CD14-positive monocyte (primary cell): ENCODE measurements around the gene SMARCAD1. TPM values are rescaled to one million over a fixed set of nuclear protein-coding genes. Genes with fewer than 3 reads are reported as not detected.

Experiments used
- DNase-seq, 3 donors: peaks; one replicate each; pipeline ENCODE4 v3.0.0-alpha.2; 2011 to 2022
- H2AFZ ChIP-seq: 2 replicates; pipeline ENCODE4 v1.6.0; 2012; ENCODE audit warnings: mild to moderate bottlenecking, low read depth, low read length, inconsistent platforms; ENCODE audit not compliant: insufficient read depth, poor library complexity, severe bottlenecking
- H3K27ac ChIP-seq, 2 donors: 1 replicate in 1 of 2; 2 replicates in 1 of 2; pipeline ENCODE4 v1.5.1; 2012 to 2013; ENCODE audit warnings: low read length in 2 of 2, control low read depth in 1 of 2, inconsistent platforms in 1 of 2, low read depth in 1 of 2, mild to moderate bottlenecking in 1 of 2
- H3K27me3 ChIP-seq, 2 donors: one replicate each; pipeline versions ENCODE4 v1.6.0 to v1.6.1; 2011 to 2013; ENCODE audit warnings: low read length in 2 of 2; ENCODE audit not compliant: control insufficient read depth in 2 of 2, insufficient read depth in 2 of 2
- H3K36me3 ChIP-seq, 2 donors: replicated peaks in 1 of 2; 1 replicate in 1 of 2; 2 replicates in 1 of 2; pipeline versions ENCODE4 v1.5.1 to v1.6.1; 2012 to 2013; ENCODE audit warnings: low read length in 2 of 2, control low read depth in 1 of 2, inconsistent platforms in 1 of 2, mild to moderate bottlenecking in 1 of 2; ENCODE audit not compliant: insufficient read depth in 2 of 2, control insufficient read depth in 1 of 2
- H3K4me1 ChIP-seq, 2 donors: 1 replicate in 1 of 2; 2 replicates in 1 of 2; pipeline versions ENCODE4 v1.5.1 to v1.6.1; 2012 to 2013; ENCODE audit warnings: low read length in 2 of 2, control low read depth in 1 of 2, inconsistent platforms in 1 of 2, mild to moderate bottlenecking in 1 of 2, moderate library complexity in 1 of 2; ENCODE audit not compliant: insufficient read depth in 2 of 2, control insufficient read depth in 1 of 2
- H3K4me2 ChIP-seq: replicated peaks from 2 replicates; pipeline ENCODE3; 2012; ENCODE audit warnings: low read length, moderate library complexity, mild to moderate bottlenecking; ENCODE audit not compliant: poor library complexity, severe bottlenecking; ENCODE audit errors: extremely low read depth
- H3K4me3 ChIP-seq, 3 experiments: fragments of 200-600 bp in 1 of 3; sonication (generic) in 1 of 3; replicated peaks in 1 of 3; 1 replicate in 2 of 3; 2 replicates in 1 of 3; pipeline ENCODE4 v1.5.1; 2011 to 2013; ENCODE audit warnings: low read length in 3 of 3, mild to moderate bottlenecking in 3 of 3, control low read depth in 2 of 3, low read depth in 2 of 3, inconsistent platforms in 1 of 3, moderate library complexity in 1 of 3
- H3K79me2 ChIP-seq: 2 replicates; pipeline ENCODE4 v1.6.0; 2012; ENCODE audit warnings: mild to moderate bottlenecking, control low read depth, inconsistent platforms, low read length, moderate library complexity; ENCODE audit not compliant: insufficient read depth
- H3K9ac ChIP-seq: 2 replicates; pipeline ENCODE4 v1.6.0; 2017; ENCODE audit warnings: low read length, mild to moderate bottlenecking; ENCODE audit not compliant: insufficient read depth, poor library complexity, severe bottlenecking
- H3K9me3 ChIP-seq, 2 donors: replicated peaks in 1 of 2; 1 replicate in 1 of 2; 2 replicates in 1 of 2; pipeline versions ENCODE4 v1.5.1 to v1.6.1; 2012 to 2013; ENCODE audit warnings: low read length in 2 of 2, control low read depth in 1 of 2; ENCODE audit not compliant: control insufficient read depth in 1 of 2, insufficient read depth in 1 of 2
- H4K20me1 ChIP-seq: 2 replicates; pipeline ENCODE4 v1.6.0; 2012; ENCODE audit warnings: mild to moderate bottlenecking, low read length, control low read depth, moderate library complexity; ENCODE audit not compliant: insufficient read depth
- H3K27ac Mint-ChIP-seq, 7 donors: one replicate each; pipeline ENCODE4 v1.8.0; 2020; ENCODE audit warnings: mild to moderate bottlenecking in 7 of 7, mixed read lengths in 7 of 7, moderate library complexity in 6 of 7, inconsistent platforms in 2 of 7
- H3K27me3 Mint-ChIP-seq, 3 donors: one replicate each; pipeline ENCODE4 v1.8.0; 2021 to 2022; ENCODE audit warnings: low read depth in 3 of 3, mild to moderate bottlenecking in 3 of 3, mixed read lengths in 3 of 3, moderate library complexity in 3 of 3, inconsistent platforms in 1 of 3
- H3K36me3 Mint-ChIP-seq, 2 donors: one replicate each; pipeline ENCODE4 v1.8.0; 2020; ENCODE audit warnings: mixed read lengths in 2 of 2, inconsistent platforms in 1 of 2, mild to moderate bottlenecking in 1 of 2
- H3K4me1 Mint-ChIP-seq: one replicate; pipeline ENCODE4 v1.8.0; 2020; ENCODE audit warnings: mild to moderate bottlenecking, mixed read lengths
- H3K4me3 Mint-ChIP-seq, 2 donors: one replicate each; pipeline ENCODE4 v1.8.0; 2020; ENCODE audit warnings: mild to moderate bottlenecking in 2 of 2, mixed read lengths in 2 of 2, moderate library complexity in 1 of 2
- H3K9me3 Mint-ChIP-seq, 7 donors: one replicate each; pipeline ENCODE4 v1.8.0; 2020 to 2022; ENCODE audit warnings: mixed read lengths in 7 of 7, mild to moderate bottlenecking in 6 of 7, moderate library complexity in 6 of 7, inconsistent platforms in 2 of 7
- WGBS: methylation state at CpG from one replicate; pipeline ENCODE4 v1.1.5; 2013; ENCODE audit warnings: missing lambda C conversion rate; ENCODE audit not compliant: insufficient coverage; 5-methylcytosine and 5-hydroxymethylcytosine counted together
- intact Hi-C, 2 donors: fragments of 100-400 bp; cut with micrococcal nuclease; formaldehyde crosslinking; loops; one replicate each; pipeline versions ENCODE4 v1.15.0 to v1.15.1; 2023
- polyA plus RNA-seq, 3 donors: library from polyadenylated mRNA; depleted of rRNA in 1 of 3; unstranded in 2 of 3; stranded (reverse) in 1 of 3; fragments of 300-500 nt in 2 of 3; fragments of >200 nt in 1 of 3; fragmentation: Illumina TruSeq in 2 of 3; gene quantifications; 1 replicate in 2 of 3; 2 replicates in 1 of 3; pipeline ENCODE4 v1.2.3, GENCODE V29; 2012 to 2021
- TF ChIP-seq, protein P1 (sequence below): fragments of 200-600 bp; IDR thresholded peaks from one replicate; pipeline ENCODE4 v1.8.0; 2022; ENCODE audit warnings: antibody characterized with exemption, mild to moderate bottlenecking

Gene SMARCAD1
- polyA plus RNA-seq, 3 donors, result 4.9 to 7.0 (median 6.6) TPM

DNA sequence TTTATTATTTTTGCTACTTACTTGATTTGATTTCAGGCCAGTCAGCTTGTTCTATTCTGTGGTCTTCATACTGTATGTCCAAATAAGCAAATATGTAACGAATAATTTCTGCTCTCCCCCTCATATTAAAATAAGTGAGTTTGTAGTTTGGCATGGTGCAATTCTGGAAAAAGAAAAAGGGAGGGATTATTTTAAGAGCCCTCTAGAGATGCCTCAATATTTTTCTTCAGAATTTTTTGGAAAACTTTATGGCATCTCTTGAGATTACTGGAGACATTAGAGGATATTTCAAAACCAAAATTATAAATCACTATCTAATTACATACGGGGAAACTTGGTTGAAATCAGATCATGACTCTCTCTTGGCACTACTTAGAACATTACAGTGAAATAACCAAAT, 126.8 kb downstream of the SMARCAD1 start:
- TF ChIP-seq, protein P1, sequence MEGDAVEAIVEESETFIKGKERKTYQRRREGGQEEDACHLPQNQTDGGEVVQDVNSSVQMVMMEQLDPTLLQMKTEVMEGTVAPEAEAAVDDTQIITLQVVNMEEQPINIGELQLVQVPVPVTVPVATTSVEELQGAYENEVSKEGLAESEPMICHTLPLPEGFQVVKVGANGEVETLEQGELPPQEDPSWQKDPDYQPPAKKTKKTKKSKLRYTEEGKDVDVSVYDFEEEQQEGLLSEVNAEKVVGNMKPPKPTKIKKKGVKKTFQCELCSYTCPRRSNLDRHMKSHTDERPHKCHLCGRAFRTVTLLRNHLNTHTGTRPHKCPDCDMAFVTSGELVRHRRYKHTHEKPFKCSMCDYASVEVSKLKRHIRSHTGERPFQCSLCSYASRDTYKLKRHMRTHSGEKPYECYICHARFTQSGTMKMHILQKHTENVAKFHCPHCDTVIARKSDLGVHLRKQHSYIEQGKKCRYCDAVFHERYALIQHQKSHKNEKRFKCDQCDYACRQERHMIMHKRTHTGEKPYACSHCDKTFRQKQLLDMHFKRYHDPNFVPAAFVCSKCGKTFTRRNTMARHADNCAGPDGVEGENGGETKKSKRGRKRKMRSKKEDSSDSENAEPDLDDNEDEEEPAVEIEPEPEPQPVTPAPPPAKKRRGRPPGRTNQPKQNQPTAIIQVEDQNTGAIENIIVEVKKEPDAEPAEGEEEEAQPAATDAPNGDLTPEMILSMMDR, result no peak
- Mint-ChIP-seq H3K36me3 (no peaks in the 10 kb centered on the region), H3K27ac (no peak overlapping the region), H3K4me3 (no peak overlapping the region), H3K9me3 (peaks cover 0 to 4% (median 0%) of the 10 kb centered on the region in 7 donors), H3K27me3 (peaks cover 0 to 2% (median 0%) of the 10 kb centered on the region in 3 donors), H3K4me1 (peaks cover 8% of the 10 kb centered on the region)
- H3K9ac ChIP-seq, result no peak overlapping the region
- H3K36me3 ChIP-seq, result no peaks in the 10 kb centered on the region
- no peak overlapping the region for H3K27ac ChIP-seq
- H3K4me2 ChIP-seq, result no peak overlapping the region
- no peak overlapping the region for H2AFZ ChIP-seq
- no peaks in the 10 kb centered on the region for H3K9me3 ChIP-seq
- intact Hi-C loops, result no loop called here
- no peaks in the 10 kb centered on the region for H3K27me3 ChIP-seq
- WGBS, result no CpG with 5 or more reads among the region's 2 CpGs
- H3K79me2 ChIP-seq, result no peaks in the 10 kb centered on the region
- DNase-seq, result no peak
- H3K4me3 ChIP-seq, result no peak overlapping the region
- no peaks in the 10 kb centered on the region for H4K20me1 ChIP-seq
- H3K4me1 ChIP-seq, result peaks cover 0 to 2% of the 10 kb centered on the region in 2 donors

DNA sequence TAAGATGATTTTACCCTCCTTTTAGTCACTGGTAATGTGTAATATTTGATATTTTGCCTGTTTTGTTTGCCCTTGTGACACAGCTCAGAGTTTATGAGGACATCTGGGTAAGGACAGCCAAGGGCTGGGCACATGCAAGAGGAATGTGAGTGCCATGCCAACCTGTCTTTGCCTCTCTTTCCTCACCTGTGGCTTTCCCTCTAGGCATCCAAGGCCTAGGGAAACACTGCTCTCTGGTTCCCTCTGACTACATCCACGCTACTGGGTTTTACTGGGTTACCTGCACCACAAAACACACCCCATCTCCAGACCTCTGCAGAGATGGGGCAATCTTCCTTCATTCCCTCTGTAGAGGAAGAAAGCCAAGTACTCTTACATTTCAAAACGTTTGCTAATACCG, 127.3 kb downstream of the SMARCAD1 start:
- H3K27ac Mint-ChIP-seq, result no peak overlapping the region
- Histone ChIP-seq H3K27ac (no peak overlapping the region), H3K27me3 (no peaks in the 10 kb centered on the region), H3K79me2 (no peaks in the 10 kb centered on the region), H3K9ac (no peak overlapping the region), H3K9me3 (peaks cover 0 to 2% of the 10 kb centered on the region in 2 donors), H2AFZ (no peak overlapping the region), H4K20me1 (no peaks in the 10 kb centered on the region), H3K36me3 (no peaks in the 10 kb centered on the region), H3K4me3 (no peak overlapping the region), H3K4me2 (no peak overlapping the region), H3K4me1 (peaks cover 0 to 7% of the 10 kb centered on the region in 2 donors)
- DNase-seq, result no peak
- H3K4me3 Mint-ChIP-seq, result no peak overlapping the region
- peaks cover 0 to 4% (median 2%) of the 10 kb centered on the region in 7 donors for H3K9me3 Mint-ChIP-seq
- H3K4me1 Mint-ChIP-seq, result peaks cover 12% of the 10 kb centered on the region
- TF ChIP-seq, protein P1, result no peak
- no CpG with 5 or more reads among the region's 3 CpGs for WGBS
- H3K36me3 Mint-ChIP-seq, result no peaks in the 10 kb centered on the region
- intact Hi-C loops, result no loop called here
- H3K27me3 Mint-ChIP-seq, result peaks cover 0 to 2% (median 0%) of the 10 kb centered on the region in 3 donors
